Measurements from ENCODE around the gene TMEM184C.

The TMEM184C gene

GRCh38 chr4:147599769-147600168 lies 17.4 kb upstream of the TMEM184C start:
- DNase-seq (ENCODE audit: low read depth), result peak; percentile 86

DNA sequence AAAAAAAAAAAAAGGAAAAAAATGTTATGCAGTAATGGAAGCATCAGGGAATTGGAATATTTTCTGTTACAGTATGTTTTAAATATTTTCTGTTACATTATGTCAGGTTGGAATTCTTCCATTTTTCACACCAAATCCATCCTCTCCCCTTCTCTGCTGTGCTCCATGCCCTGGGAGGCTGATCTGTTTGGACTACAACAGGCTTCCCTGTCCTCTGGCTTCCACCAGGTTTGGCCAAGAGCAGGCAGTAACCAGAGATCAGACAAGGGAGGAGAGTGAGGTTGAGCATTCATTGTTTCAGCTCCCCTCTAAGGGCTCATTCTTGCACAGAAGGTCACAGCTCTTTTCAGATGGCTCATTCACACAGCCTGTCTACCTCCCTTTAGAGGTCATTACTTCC lies 11.7 kb upstream of the TMEM184C start:
- no peak for DNase-seq (ENCODE audit: low read depth)

- DNase-seq (ENCODE audit: low read depth), result no peak
These were observed 9.7 kb upstream of the TMEM184C start for GRCh38 chr4:147607471-147607870.

DNA sequence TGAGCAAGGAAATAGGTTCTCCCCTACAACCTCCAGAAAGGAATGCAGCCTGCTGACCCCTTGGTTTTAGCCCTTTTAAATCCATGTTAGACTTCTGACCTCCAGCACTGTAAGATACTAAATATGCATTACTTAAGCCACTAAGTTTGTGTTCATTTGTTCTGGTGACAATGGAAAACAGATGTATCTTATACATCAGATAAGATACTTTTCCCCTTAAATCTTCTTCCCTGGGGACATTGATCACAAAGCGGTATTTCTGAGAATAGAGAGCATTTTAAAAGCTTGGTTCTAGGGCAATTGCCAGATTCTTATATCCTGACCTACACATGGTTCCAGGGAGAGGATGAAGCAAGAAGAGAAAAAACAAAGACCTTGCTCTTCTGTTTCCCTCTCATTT lies 6.5 kb upstream of the TMEM184C start:
- peak; percentile 42 for DNase-seq (ENCODE audit: low read depth)

DNA sequence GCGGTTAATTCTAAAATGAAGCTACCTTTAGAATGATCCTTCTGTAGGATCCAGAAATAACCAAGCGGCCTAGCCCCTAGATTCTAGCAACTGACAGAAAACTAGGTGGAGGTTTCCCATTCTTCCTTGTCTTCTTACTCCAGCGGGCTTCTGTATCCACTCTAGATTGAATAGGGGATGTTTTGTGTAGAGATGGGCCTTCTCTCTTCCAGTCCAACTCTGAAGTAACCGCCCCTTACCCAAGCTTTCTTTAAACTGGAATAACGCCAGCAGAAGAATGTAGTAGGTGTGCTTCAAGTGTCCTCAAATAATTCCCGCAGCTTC lies 386 bp upstream of the TMEM184C start:
- DNase-seq (ENCODE audit: low read depth), result no peak

DNA sequence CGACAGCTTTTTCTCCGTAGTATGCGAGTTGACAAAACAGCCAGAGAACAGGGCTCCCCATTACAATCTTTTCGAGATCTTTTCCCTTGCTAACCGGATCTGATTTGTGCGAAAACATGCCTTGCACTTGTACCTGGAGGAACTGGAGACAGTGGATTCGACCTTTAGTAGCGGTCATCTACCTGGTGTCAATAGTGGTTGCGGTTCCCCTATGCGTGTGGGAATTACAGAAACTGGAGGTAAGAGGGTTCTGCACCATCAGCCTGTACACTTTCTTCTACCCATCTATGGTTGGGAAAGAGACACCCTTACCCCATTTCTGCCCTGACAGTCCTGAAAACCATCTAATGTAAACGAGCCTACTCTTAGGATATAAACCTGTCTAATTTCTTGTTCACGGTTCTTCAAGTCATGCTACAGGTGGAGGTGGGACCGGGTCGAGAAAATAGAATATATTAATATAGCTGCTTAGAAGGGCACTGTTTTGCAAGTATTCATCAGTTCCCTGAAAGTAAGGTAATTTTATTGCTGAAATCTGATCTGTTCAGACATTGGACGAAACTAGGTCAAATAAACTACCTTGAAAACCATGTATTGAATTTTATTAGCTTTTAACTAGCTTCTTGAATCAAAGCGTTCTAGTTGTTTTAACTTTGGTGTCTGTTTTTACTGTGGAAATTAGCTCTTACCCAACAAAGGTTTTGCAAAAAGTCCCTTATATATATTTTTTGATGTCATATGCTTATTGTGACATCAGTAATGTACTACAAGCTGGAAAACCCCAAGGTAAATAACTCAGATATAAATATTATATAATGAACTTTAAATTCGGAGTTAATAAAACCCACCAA lies 869 bp downstream of the TMEM184C start:
- no peak for DNase-seq (ENCODE audit: low read depth)

DNA sequence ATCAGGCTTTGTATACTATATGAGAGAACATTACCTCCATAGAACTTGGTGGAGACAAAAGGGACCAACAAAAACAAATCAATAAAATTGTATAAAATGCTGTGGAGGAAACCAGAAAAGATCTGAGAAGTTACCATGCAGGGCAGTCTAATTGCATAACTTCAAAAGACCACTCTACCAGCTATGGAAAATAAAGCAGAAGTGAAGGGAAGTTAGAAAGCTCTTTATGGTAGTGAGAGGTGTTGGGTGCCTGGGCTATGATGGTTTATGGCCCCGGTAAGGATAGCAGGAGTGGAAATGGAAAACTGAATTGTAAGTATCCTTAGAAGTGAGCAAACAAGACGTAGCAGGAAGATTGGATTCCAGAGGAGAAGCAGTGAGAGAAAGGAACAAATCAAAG lies 3.1 kb downstream of the TMEM184C start:
- no peak for DNase-seq (ENCODE audit: low read depth)

DNA sequence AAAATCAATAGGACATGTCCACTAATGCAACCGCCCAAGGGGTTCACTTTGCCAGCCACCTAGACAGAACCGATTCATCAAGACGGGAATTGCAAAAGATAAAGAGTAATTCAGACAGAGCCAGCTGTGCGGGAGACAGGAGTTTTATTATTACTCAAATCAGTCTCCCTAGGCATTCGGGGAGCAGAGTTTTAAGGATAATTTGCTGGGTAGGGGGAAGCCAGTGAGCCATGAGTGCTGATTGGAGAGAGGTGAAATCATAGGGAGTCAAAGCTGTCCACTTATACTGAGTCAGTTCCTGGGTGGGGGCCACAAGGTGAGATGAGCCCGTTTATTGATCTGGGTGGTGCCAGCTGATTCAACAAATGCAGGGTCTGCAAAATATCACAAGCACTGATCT lies 8.5 kb downstream of the TMEM184C start:
- DNase-seq (ENCODE audit: low read depth), result no peak

GRCh38 chr4:147626903-147627302 lies 9.7 kb downstream of the TMEM184C start:
- no peak for DNase-seq (ENCODE audit: low read depth)

DNA sequence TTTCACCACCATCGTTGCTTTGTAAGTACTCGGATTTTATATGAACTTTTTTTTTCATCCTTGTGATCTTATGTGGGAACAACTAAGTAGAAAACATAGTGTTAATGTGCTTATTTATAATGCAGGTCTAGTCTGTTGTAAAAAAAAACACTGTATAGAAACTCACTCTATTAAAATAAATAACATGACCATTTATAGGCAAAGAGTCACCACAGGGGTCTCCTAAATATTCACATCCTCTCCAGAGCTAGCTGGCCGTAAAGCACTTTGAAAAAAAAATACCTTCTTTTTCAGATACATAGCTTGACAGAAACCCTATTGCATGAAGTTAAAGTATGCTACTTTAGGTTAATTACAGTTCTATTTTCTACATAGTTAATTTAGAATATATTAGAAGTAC lies 11.2 kb downstream of the TMEM184C start:
- DNase-seq (ENCODE audit: low read depth), result no peak

DNA sequence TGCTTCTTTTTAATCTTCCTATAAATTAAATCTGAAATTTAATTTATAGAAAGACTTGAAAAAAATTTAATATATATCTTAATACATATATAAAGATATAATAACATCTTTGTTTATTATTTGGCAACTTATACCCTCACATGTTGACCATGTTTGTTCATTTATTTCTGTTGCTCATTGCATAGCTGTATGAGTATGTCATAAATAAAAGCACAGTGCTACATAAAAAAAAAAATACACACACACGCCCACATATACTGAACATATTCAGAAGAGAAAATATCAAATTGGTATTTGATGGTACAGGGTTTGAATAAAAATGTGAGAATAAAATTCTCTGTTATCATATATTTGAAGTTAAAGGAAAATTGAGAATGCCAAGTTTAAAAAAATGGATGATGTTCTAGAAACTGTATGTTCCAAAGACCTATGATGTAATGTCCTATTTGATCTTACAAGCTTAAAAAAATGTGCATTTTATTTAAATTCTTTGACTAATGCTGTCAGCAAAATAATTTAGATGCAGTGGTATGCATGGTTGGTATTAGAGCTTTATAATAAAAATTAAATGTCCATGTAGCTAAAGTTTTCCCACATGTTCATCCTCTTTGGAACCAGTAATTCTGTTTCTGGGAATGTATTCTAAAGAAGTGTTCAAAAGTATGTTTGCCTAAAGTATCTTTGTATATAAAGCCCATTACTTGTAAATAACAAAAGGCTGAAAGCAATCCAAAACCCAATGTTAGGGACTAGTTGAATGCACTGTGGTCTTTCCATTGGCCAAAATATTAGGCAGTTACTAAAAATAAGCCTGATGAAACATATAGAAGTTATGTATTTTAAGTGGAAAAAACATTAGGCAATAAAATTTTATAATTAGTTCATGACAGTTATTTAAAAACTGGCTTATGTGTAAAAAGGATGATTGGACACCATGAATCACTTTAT lies 12.9 kb downstream of the TMEM184C start:
- peak; percentile 14 for DNase-seq (ENCODE audit: low read depth)

- peak; percentile 80 for DNase-seq (ENCODE audit: low read depth)
These were observed 15.9 kb downstream of the TMEM184C start for GRCh38 chr4:147633113-147633512.

DNA sequence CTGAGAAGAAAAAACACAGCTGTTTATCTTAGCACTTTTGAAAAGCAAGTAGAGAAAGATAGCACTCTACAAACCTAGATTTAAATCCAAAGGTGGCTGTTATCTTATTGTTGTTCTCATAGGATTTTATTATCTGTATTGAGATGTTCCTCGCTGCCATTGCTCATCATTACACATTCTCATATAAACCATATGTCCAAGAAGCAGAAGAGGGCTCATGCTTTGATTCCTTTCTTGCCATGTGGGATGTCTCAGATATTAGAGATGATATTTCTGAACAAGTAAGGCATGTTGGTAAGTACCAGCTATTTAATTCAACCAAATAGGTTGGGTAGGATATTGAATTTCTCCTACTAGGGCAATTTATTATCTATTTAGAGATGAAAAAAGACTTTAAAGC lies 16.4 kb downstream of the TMEM184C start:
- no peak for DNase-seq (ENCODE audit: low read depth)

DNA sequence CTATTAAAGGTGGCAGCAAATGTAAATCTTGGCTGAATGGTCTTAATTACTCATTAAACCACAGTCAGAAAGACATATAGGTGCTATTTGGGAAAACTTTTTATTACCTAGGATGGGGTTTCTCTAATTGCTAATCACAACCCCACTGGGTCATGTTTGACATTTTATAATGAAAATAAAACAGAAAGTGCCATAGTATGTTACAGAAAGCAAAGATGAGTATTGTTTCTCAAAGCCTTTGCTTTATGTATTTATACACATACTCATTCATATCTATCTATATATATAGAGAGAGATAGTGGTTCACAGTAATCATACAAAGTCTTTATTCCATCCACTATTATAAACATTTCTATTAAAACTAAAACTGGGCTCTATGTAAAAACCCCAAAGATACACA lies 18.2 kb downstream of the TMEM184C start:
- DNase-seq (ENCODE audit: low read depth), result no peak

DNA sequence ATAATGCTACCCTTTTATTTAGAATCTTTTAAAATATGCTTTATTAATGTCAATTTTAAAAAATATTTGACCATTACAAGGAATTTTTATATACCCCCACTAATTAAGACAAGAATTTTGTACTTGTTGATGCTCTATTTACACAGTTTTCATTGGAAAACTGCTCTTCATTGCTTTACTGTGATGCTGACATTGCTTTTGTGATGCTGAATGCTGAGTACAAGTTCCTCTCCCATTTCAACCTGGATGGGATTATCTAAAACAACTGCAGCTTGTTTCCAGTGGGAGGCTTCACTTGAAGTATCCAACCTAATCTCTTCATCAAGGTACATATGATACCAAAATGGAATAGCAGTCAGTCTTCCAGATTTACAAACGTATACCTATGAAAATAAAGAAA lies 21.2 kb downstream of the TMEM184C start:
- DNase-seq (ENCODE audit: low read depth), result no peak

- DNase-seq (ENCODE audit: low read depth), result peak; percentile 15
These were observed 21.7 kb downstream of the TMEM184C start for GRCh38 chr4:147638942-147639341.

DNA sequence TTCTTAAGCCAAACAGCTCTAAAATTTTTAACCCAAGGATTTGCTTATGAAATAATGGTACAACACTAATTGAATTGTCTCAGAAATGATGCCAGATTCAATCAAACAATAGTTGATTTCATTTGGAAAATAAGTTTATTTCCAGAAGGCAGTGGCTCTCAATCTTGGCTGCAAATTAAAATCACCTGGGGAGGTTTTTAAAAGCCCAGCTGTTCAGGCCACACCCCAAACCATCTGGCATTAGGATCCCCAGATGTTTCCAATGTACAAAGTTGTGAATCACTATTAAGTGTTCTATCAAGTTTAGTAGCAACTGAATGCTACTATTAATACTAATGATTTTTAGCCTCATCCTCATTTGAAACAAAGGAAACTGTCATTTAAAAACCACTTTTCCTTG lies 22.2 kb downstream of the TMEM184C start:
- peak; percentile 6 for DNase-seq (ENCODE audit: low read depth)

- DNase-seq (ENCODE audit: low read depth), result peak; percentile 80
These were observed 23.1 kb downstream of the TMEM184C start for GRCh38 chr4:147640331-147640730.

DNA sequence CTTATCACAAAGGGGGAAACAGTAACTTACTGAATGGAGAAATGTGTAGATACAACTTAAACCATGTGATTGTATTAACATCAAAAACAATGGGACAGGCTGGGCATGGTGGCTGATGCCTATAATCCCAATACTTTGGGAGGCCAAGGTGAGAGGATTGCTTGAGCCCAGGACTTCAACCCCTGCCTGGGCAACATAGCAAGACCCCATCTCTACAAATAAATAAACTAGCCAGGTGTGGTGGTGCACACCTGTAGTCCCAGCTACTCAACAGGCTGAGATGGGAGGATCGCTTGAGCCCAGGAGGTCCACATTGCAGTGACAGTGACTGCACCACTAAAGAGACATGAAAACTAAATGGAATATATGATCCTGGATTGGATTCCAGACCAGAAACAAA lies 26.4 kb downstream of the TMEM184C start:
- DNase-seq (ENCODE audit: low read depth), result no peak

DNA sequence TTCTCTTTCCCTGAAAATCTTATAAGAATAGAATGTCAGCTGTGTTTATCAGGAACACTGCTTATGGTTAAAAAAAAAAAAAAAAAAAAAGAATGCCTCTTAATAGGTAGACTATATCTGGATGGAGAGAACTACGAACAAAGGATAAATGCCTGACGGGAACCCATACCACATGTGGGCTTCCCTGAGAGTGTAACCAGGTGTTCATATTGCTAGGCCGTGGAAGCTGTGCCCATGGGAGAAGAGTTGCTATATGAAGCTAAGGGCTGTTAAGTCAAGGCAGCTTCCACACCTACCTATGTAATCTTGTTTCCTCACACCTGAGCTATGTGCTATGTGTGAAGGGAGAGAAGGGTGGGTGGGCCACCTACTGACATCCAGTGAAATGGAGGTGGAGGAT lies 27.3 kb downstream of the TMEM184C start:
- DNase-seq (ENCODE audit: low read depth), result no peak

- DNase-seq (ENCODE audit: low read depth), result no peak
These were observed 27.9 kb downstream of the TMEM184C start for GRCh38 chr4:147645099-147645498.

GRCh38 chr4:147648656-147649055 lies 31.5 kb downstream of the TMEM184C start:
- DNase-seq (ENCODE audit: low read depth), result no peak

DNA sequence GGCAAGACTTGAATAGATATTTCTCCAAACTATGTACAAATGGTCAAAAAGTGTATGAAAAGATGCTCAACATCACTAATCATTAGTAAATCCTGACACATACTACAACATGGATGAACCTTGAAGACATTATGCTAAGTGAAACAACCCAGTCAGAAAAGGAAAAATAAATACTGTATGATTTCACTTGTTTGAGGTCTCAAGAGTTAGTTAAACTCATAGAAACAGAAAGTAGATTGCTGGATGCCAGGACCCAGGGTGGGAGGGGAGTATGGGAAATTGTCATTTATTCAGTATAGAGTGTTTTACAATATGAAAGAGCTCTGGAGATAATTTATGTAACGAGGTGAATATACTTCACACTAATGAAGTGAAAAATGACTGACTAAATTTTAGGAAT lies 34.4 kb downstream of the TMEM184C start:
- DNase-seq (ENCODE audit: low read depth), result no peak
